ENCODE data around the gene NELFE.

DNA sequence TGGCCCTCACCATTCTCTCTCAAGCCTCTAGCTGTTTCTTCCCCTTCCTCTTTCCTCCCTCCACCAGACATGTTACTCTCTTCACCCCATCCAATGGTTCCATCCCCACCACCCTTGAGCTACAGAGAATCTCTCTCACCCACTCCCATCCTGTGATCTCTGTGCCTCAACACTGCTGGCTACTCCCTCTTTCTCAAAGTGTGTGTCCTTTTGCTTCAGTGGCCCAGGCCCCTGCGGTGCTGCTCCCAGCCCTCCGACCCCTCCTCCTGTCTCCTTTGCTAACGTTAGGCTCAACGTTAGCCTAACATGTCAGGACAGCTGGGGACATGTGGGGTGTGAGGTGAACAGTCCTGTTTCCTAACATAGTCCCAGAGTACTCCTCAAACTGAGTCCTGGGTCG is 5.9 kb downstream of the NELFE start:
- TF ChIP-seq POLR2A (IDR thresholded peaks at IDR 0.05; ENCODE audit: low read depth) (no peak), POLR2AphosphoS5 (IDR thresholded peaks at IDR 0.05) (no peak), EP300 (IDR thresholded peaks at IDR 0.05) (no peak)
- TF ChIP-seq, protein P1, sequence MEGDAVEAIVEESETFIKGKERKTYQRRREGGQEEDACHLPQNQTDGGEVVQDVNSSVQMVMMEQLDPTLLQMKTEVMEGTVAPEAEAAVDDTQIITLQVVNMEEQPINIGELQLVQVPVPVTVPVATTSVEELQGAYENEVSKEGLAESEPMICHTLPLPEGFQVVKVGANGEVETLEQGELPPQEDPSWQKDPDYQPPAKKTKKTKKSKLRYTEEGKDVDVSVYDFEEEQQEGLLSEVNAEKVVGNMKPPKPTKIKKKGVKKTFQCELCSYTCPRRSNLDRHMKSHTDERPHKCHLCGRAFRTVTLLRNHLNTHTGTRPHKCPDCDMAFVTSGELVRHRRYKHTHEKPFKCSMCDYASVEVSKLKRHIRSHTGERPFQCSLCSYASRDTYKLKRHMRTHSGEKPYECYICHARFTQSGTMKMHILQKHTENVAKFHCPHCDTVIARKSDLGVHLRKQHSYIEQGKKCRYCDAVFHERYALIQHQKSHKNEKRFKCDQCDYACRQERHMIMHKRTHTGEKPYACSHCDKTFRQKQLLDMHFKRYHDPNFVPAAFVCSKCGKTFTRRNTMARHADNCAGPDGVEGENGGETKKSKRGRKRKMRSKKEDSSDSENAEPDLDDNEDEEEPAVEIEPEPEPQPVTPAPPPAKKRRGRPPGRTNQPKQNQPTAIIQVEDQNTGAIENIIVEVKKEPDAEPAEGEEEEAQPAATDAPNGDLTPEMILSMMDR (IDR thresholded peaks at IDR 0.05) = no peak

All from esophagus muscularis mucosa (tissue), 4 donors.